Tibial nerve (tissue), 4 donors: ENCODE results near the gene CENPX.

Experiments used
- EP300 ChIP-seq, 2 donors: sonication (generic); formaldehyde crosslinking; IDR thresholded peaks; one replicate each; pipeline ENCODE4 v1.6.1; 2017; ENCODE audit warnings: antibody characterized with exemption in 2 of 2, mild to moderate bottlenecking in 1 of 2
- POLR2A ChIP-seq, 2 donors: fragments of 450-650 bp; IDR thresholded peaks; one replicate each; pipeline ENCODE4 v1.6.1; 2017; ENCODE audit warnings: antibody characterized with exemption in 2 of 2, mild to moderate bottlenecking in 2 of 2, moderate library complexity in 2 of 2
- TF ChIP-seq, protein P1 (sequence below), 5 experiments: fragments of 200-600 bp in 3 of 5; fragments of 450-650 bp in 2 of 5; sonication (generic) in 3 of 5; IDR thresholded peaks; one replicate each; pipeline ENCODE4 v1.5.1; 2016 to 2019; ENCODE audit warnings: antibody characterized with exemption in 5 of 5, mild to moderate bottlenecking in 3 of 5, moderate library complexity in 2 of 5

DNA sequence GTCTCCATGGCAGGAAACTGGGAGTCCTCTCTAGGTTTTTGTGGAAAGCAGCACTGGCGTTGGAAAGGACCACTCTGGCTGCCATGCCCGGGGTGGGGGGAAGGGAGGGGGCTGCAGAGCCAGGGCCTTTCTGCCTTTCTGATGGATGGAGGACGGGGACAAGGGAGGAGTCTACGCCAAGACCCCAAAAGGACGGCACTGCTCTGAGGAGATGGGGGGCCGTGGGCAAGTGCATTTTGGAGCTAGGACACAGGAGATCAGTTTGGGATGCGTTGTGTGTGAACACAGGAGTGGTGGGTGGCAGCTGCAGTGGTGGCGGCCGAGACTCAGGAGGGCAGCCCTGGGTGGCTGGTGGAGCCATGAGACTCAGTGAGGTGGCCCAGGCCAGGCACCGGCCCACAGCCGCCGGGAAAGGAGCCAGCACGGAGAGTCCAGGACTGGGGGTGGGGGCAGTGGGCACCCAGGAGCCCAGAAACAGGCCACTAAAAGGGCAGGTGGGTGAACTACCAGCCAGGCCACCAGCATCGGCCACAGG is 2.0 kb downstream of the CENPX start:
- TF ChIP-seq, protein P1, sequence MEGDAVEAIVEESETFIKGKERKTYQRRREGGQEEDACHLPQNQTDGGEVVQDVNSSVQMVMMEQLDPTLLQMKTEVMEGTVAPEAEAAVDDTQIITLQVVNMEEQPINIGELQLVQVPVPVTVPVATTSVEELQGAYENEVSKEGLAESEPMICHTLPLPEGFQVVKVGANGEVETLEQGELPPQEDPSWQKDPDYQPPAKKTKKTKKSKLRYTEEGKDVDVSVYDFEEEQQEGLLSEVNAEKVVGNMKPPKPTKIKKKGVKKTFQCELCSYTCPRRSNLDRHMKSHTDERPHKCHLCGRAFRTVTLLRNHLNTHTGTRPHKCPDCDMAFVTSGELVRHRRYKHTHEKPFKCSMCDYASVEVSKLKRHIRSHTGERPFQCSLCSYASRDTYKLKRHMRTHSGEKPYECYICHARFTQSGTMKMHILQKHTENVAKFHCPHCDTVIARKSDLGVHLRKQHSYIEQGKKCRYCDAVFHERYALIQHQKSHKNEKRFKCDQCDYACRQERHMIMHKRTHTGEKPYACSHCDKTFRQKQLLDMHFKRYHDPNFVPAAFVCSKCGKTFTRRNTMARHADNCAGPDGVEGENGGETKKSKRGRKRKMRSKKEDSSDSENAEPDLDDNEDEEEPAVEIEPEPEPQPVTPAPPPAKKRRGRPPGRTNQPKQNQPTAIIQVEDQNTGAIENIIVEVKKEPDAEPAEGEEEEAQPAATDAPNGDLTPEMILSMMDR (IDR thresholded peaks at IDR 0.05): no peak
- TF ChIP-seq EP300 (IDR thresholded peaks at IDR 0.05) (no peak), POLR2A (IDR thresholded peaks at IDR 0.05) (no peak)
